Natural killer cell (primary cell): ENCODE data around the gene CFAP61. TPM values are rescaled to one million over a fixed set of nuclear protein-coding genes. Genes with fewer than 3 reads are reported as not detected.

Experiments
- ATAC-seq, 3 donors: fragments of 150-1000 bp in 2 of 3; fragments of 200-7000 bp in 1 of 3; cut with Tn5 transposase; 1 replicate in 1 of 3; 2 replicates in 2 of 3; pipeline ENCODE4 v1.10.0; 2021; ENCODE audit warnings: mild to moderate bottlenecking in 2 of 3, moderate library complexity in 2 of 3
- DNase-seq, 2 donors: peaks; one replicate each; pipeline versions ENCODE4 v3.0.0 to v3.0.0-alpha.2; 2013 to 2021; ENCODE audit warnings: mixed read lengths in 1 of 2
- H3K27ac ChIP-seq: one replicate; pipeline ENCODE4 v1.5.1; 2013; ENCODE audit warnings: mild to moderate bottlenecking, low read length
- H3K27me3 ChIP-seq: one replicate; pipeline ENCODE4 v1.6.1; 2013; ENCODE audit warnings: low read length; ENCODE audit not compliant: control insufficient read depth, insufficient read depth
- H3K36me3 ChIP-seq: one replicate; pipeline ENCODE4 v1.6.1; 2013; ENCODE audit warnings: low read length; ENCODE audit not compliant: control insufficient read depth, insufficient read depth
- H3K4me1 ChIP-seq: one replicate; pipeline ENCODE4 v1.6.1; 2013; ENCODE audit warnings: low read length; ENCODE audit not compliant: control insufficient read depth, insufficient read depth
- H3K4me3 ChIP-seq: one replicate; pipeline ENCODE4 v1.5.1; 2013; ENCODE audit warnings: low read length
- H3K9me3 ChIP-seq: one replicate; pipeline ENCODE4 v1.6.1; 2013; ENCODE audit warnings: low read length; ENCODE audit not compliant: control insufficient read depth, insufficient read depth
- H3K27ac Mint-ChIP-seq, 2 donors: one replicate each; pipeline ENCODE4 v1.8.0; 2022; ENCODE audit warnings: mild to moderate bottlenecking in 2 of 2, mixed read lengths in 2 of 2, moderate library complexity in 1 of 2
- H3K27me3 Mint-ChIP-seq, 2 donors: one replicate each; pipeline ENCODE4 v1.8.0; 2022; ENCODE audit warnings: low read depth in 2 of 2, mixed read lengths in 2 of 2
- H3K36me3 Mint-ChIP-seq: one replicate; pipeline ENCODE4 v1.8.0; 2022; ENCODE audit warnings: mixed read lengths
- H3K4me1 Mint-ChIP-seq, 2 donors: one replicate each; pipeline ENCODE4 v1.8.0; 2022; ENCODE audit warnings: mixed read lengths in 2 of 2
- H3K4me3 Mint-ChIP-seq: one replicate; pipeline ENCODE4 v1.8.0; 2022; ENCODE audit warnings: mild to moderate bottlenecking, moderate library complexity, mixed read lengths
- H3K9me3 Mint-ChIP-seq, 2 donors: one replicate each; pipeline ENCODE4 v1.8.0; 2022; ENCODE audit warnings: mixed read lengths in 2 of 2
- WGBS: methylation state at CpG from one replicate; pipeline ENCODE4 v1.1.7; 2013; ENCODE audit warnings: missing lambda C conversion rate; ENCODE audit not compliant: insufficient coverage; 5-methylcytosine and 5-hydroxymethylcytosine counted together
- intact Hi-C: fragments of 100-400 bp; cut with micrococcal nuclease; formaldehyde crosslinking; loops from one replicate; pipeline ENCODE4 v1.14.2; 2022
- total RNA-seq, 4 donors: library from RNA; stranded (reverse); fragments of 120-200 nt in 1 of 4; gene quantifications; one replicate each; pipeline versions ENCODE4 v1.2.3 to v1.2.4, GENCODE V29; 2013 to 2022
- TF ChIP-seq, protein P1 (sequence below): fragments of 200-600 bp; IDR thresholded peaks from one replicate; pipeline ENCODE4 v1.8.0; 2022; ENCODE audit warnings: antibody characterized with exemption

CFAP61 gene
- total RNA-seq, 3 donors from 2014 or later (not counting 1 experiment from before 2014, with no cell fraction given): 1.0 to 2.1 (median 1.3) TPM

DNA sequence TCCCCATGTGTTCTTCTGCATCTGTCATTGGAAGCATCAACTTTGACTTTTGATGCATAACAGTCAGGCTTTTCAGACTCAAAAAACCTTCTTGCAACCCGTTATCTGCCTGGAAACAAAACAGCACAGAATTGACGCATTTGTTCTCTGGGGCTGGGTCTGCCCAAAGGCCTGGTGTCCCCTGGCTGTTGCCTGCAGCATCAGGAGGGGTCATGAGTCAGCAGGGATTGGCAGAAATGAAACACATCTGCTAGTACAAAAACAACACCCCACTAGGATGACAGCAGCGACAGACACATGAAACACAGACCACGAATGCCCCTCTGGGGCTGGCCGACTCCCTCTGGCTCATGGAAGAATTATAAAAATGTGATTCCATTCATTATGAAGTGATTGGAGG lies 158.0 kb downstream of the CFAP61 start:
- 88% methylated on average over 3 of the region's 5 CpGs for WGBS
- H3K27ac ChIP-seq: no peak overlapping the region
- Mint-ChIP-seq H3K4me3 (no peak overlapping the region), H3K27ac (peak overlapping the region; percentile 11 to 93), H3K4me1 (peaks cover 61% of the 10 kb centered on the region in 2 donors), H3K27me3 (no peaks in the 10 kb centered on the region), H3K36me3 (no peaks in the 10 kb centered on the region), H3K9me3 (no peaks in the 10 kb centered on the region)
- H3K27me3 ChIP-seq: no peaks in the 10 kb centered on the region
- no peaks in the 10 kb centered on the region for H3K36me3 ChIP-seq
- TF ChIP-seq, protein P1, sequence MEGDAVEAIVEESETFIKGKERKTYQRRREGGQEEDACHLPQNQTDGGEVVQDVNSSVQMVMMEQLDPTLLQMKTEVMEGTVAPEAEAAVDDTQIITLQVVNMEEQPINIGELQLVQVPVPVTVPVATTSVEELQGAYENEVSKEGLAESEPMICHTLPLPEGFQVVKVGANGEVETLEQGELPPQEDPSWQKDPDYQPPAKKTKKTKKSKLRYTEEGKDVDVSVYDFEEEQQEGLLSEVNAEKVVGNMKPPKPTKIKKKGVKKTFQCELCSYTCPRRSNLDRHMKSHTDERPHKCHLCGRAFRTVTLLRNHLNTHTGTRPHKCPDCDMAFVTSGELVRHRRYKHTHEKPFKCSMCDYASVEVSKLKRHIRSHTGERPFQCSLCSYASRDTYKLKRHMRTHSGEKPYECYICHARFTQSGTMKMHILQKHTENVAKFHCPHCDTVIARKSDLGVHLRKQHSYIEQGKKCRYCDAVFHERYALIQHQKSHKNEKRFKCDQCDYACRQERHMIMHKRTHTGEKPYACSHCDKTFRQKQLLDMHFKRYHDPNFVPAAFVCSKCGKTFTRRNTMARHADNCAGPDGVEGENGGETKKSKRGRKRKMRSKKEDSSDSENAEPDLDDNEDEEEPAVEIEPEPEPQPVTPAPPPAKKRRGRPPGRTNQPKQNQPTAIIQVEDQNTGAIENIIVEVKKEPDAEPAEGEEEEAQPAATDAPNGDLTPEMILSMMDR: no peak
- no peaks in the 10 kb centered on the region for H3K9me3 ChIP-seq
- ATAC-seq (no peak), DNase-seq (no peak)
- peaks cover 19% of the 10 kb centered on the region for H3K4me1 ChIP-seq
- no peak overlapping the region for H3K4me3 ChIP-seq
- intact Hi-C loops: loop anchor here (10.0 kb wide), 3 partner anchors 154 to 504 kb away; partner anchors contain the start of genes INSM1 and RALGAPA2

- Histone ChIP-seq H3K27ac (no peak overlapping the region), H3K4me1 (peaks cover 19% of the 10 kb centered on the region), H3K36me3 (no peaks in the 10 kb centered on the region), H3K27me3 (no peaks in the 10 kb centered on the region), H3K4me3 (no peak overlapping the region), H3K9me3 (no peaks in the 10 kb centered on the region)
- Mint-ChIP-seq H3K4me1 (peaks cover 60 to 61% of the 10 kb centered on the region in 2 donors), H3K36me3 (no peaks in the 10 kb centered on the region), H3K4me3 (no peak overlapping the region), H3K27me3 (no peaks in the 10 kb centered on the region), H3K9me3 (no peaks in the 10 kb centered on the region), H3K27ac (peak overlapping the region; percentile 11 to 93)
- TF ChIP-seq, protein P1: no peak
- DNase-seq: no peak
- no peak for ATAC-seq
- 89% methylated on average over 6 of the region's 6 CpGs for WGBS
- intact Hi-C loops: loop anchor here (10.0 kb wide), 3 partner anchors 154 to 504 kb away; partner anchors contain the start of genes INSM1 and RALGAPA2
Measured at GRCh38 chr20:20210943-20211273, 158.6 kb downstream of the CFAP61 start.

DNA sequence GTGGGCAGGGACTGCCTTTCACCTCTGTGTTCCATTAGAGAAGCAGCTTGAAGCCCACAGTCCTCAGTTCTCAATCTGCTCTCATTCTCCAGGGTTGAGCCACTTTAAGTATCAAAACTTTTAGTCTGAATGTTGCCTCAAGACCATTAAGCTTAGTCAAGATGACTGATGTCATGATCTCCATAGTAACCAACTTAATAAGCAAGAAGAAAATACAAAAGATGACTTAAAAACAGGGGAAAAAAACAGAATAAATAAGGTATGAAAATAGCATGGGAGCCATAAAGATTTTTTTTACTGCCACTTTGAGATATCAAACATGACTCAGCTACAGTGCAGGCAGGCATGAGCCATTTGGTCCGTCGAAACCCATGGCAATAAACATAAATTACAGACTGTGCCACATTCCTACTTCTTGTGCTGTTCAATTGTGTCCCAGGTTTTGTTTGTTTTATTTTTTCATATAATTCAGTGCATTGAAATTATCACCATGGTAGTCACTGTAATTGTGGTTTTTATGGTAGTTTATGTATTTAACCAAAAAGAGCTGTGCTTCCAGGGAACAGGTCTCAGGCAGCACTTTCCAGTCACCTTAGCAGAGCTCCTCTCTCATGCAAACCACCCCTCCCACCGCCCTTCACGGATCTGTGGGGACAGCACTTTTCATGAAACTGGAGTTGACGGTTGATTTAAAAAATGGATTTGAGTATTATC lies 159.1 kb downstream of the CFAP61 start:
- H3K27me3 Mint-ChIP-seq: no peaks in the 10 kb centered on the region
- no peak for DNase-seq
- peak overlapping the region; percentile 11 to 76 for H3K27ac Mint-ChIP-seq
- H3K36me3 ChIP-seq: no peaks in the 10 kb centered on the region
- no peaks in the 10 kb centered on the region for H3K9me3 ChIP-seq
- ATAC-seq: no peak
- H3K4me3 Mint-ChIP-seq: no peak overlapping the region
- no peak overlapping the region for H3K4me3 ChIP-seq
- no peak overlapping the region for H3K27ac ChIP-seq
- no peaks in the 10 kb centered on the region for H3K9me3 Mint-ChIP-seq
- peaks cover 19% of the 10 kb centered on the region for H3K4me1 ChIP-seq
- intact Hi-C loops: loop anchor here (10.0 kb wide), 3 partner anchors 153 to 503 kb away; partner anchors contain the start of genes INSM1 and RALGAPA2
- TF ChIP-seq, protein P1: no peak
- WGBS: 67% methylated on average over 3 of the region's 5 CpGs
- no peaks in the 10 kb centered on the region for H3K27me3 ChIP-seq
- H3K4me1 Mint-ChIP-seq: peaks cover 60 to 61% of the 10 kb centered on the region in 2 donors
- no peaks in the 10 kb centered on the region for H3K36me3 Mint-ChIP-seq
